ENCODE measurements around the gene HOXB3. TPM values are rescaled to one million over a fixed set of nuclear protein-coding genes. Genes with fewer than 3 reads are reported as not detected.
"Not testable (repeated sequence)": the region's sequence is repeated elsewhere in the genome, so short reads cannot be mapped to it uniquely, and the experiment has no call there.

HOXB3 gene
- polyA plus RNA-seq, 1 donor (not counting 4 experiments of a cell fraction or from before 2014, with no cell fraction given), result 1.1 TPM

DNA sequence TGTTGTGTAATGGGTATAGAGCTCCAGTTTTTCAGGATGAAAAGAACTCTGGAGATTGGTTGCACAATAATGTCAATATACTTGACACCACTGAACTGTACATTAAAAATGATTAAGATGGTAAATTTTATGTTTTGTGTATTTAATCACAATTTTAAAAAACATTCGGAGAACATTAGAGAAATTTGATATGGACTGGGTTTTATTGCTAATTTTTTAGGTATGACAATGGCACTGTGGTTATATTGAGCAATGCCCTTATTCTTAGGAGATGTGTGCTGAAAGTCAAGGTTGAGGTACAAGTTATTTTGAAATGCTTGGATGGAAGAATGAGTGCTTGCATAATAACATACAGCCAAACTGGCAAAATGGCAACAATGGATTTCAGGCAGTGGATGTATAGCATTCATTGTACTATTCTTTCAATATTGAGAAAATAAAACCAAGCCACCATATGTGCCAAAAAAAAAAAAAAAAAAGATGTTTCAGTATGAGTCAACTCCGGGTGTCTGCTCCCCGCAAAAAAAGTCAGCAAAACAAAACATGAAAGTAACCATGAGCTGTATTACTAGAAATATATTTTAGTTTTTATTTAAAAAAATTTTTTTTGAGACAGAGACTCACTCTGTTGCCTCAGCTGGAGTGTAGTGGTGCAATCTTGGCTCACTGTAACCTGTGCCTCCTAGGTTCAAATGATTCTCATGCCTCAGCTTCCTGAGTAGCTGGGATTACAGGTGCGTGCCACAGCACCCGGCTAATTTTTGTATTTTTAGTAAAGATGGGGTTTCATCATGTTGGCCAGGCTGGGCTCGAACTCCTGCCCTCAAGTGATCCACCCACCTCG is 79.1 kb downstream of the HOXB3 start:
- H3K4me3 ChIP-seq (ENCODE audit: control insufficient read depth in 2 of 3, extremely low read depth in 1 of 3, insufficient read depth in 2 of 3, low read depth in 1 of 3, low read length in 3 of 3), result no peak overlapping the region
- H3K4me2 ChIP-seq (ENCODE audit: control insufficient read depth, extremely low read depth, insufficient read depth, low read depth, low read length), result no peak overlapping the region
- H3K36me3 ChIP-seq (ENCODE audit: control insufficient read depth in 2 of 2, extremely low read depth in 1 of 2, insufficient read depth in 2 of 2, low read length in 2 of 2), result no peaks in the 10 kb centered on the region
- no peak overlapping the region for H3K9ac ChIP-seq (ENCODE audit: control insufficient read depth, extremely low read depth, insufficient read depth, low read length)
- H4K20me1 ChIP-seq (ENCODE audit: control insufficient read depth, extremely low read depth, insufficient read depth, low read length), result no peaks in the 10 kb centered on the region
- H3K79me2 ChIP-seq (ENCODE audit: control insufficient read depth, insufficient read depth, low read length), result no peaks in the 10 kb centered on the region
- DNase-seq (ENCODE audit: low read depth, low spot score) (no peak), FAIRE-seq (no peak)
- no peaks in the 10 kb centered on the region for H3K9me1 ChIP-seq (ENCODE audit: control insufficient read depth, extremely low read depth, insufficient read depth, low read length)
- H3K27me3 ChIP-seq (ENCODE audit: control insufficient read depth, extremely low read depth, insufficient read depth, low read length), result peaks cover 29% of the 10 kb centered on the region
- no peak overlapping the region for H3K27ac ChIP-seq (ENCODE audit: control insufficient read depth, insufficient read depth, low read length)
- dilution Hi-C loops (cut with MboI; ENCODE audit: extremely low pct_ligation_motif_present, low sequenced_read_pairs), result no loop called here
- peaks cover under 1% of the 10 kb centered on the region for H3K4me1 ChIP-seq (ENCODE audit: control insufficient read depth, extremely low read depth, insufficient read depth, low read length)
- no peak for TF ChIP-seq EZH2 (IDR thresholded peaks at IDR 0.05; ENCODE audit: low read length)
- TF ChIP-seq, protein P1, sequence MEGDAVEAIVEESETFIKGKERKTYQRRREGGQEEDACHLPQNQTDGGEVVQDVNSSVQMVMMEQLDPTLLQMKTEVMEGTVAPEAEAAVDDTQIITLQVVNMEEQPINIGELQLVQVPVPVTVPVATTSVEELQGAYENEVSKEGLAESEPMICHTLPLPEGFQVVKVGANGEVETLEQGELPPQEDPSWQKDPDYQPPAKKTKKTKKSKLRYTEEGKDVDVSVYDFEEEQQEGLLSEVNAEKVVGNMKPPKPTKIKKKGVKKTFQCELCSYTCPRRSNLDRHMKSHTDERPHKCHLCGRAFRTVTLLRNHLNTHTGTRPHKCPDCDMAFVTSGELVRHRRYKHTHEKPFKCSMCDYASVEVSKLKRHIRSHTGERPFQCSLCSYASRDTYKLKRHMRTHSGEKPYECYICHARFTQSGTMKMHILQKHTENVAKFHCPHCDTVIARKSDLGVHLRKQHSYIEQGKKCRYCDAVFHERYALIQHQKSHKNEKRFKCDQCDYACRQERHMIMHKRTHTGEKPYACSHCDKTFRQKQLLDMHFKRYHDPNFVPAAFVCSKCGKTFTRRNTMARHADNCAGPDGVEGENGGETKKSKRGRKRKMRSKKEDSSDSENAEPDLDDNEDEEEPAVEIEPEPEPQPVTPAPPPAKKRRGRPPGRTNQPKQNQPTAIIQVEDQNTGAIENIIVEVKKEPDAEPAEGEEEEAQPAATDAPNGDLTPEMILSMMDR (optimal IDR thresholded peaks at IDR 0.05 in 1 of 3, IDR thresholded peaks at IDR 0.05 in 1 of 3, conservative IDR thresholded peaks at IDR 0.05 in 1 of 3; ENCODE audit: extremely low read depth in 1 of 3, insufficient read depth in 2 of 3, low read length in 3 of 3), result no peak
- no peak overlapping the region for H2AFZ ChIP-seq (ENCODE audit: control insufficient read depth, low read length)
- H3K9me3 ChIP-seq (ENCODE audit: control insufficient read depth, low read depth, low read length), result no peaks in the 10 kb centered on the region

DNA sequence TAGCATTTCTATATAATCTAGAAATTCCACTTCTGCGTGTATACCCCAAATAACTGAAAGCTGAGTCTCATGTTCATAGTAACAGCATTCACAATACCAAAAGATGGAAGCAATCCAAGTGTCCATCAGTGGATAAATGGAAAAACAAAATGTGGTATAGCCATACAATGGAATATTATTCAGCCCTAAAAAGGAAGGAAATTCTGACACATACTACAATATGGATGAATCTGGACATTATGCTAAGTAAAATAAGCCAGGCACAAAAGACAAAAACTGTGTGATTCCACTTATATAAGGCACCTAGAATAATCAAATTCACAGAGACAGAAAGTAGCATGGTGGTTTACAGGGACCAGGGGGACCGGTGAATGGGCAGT is 79.7 kb downstream of the HOXB3 start:
- Histone ChIP-seq H3K9me1 (ENCODE audit: control insufficient read depth, extremely low read depth, insufficient read depth, low read length) (no peaks in the 10 kb centered on the region), H4K20me1 (ENCODE audit: control insufficient read depth, extremely low read depth, insufficient read depth, low read length) (no peaks in the 10 kb centered on the region), H3K9me3 (ENCODE audit: control insufficient read depth, low read depth, low read length) (no peaks in the 10 kb centered on the region), H3K27ac (ENCODE audit: control insufficient read depth, insufficient read depth, low read length) (no peak overlapping the region), H3K79me2 (ENCODE audit: control insufficient read depth, insufficient read depth, low read length) (no peaks in the 10 kb centered on the region), H3K4me2 (ENCODE audit: control insufficient read depth, extremely low read depth, insufficient read depth, low read depth, low read length) (no peak overlapping the region), H3K27me3 (ENCODE audit: control insufficient read depth, extremely low read depth, insufficient read depth, low read length) (peaks cover 23% of the 10 kb centered on the region), H3K9ac (ENCODE audit: control insufficient read depth, extremely low read depth, insufficient read depth, low read length) (no peak overlapping the region), H3K4me1 (ENCODE audit: control insufficient read depth, extremely low read depth, insufficient read depth, low read length) (peaks cover 7% of the 10 kb centered on the region), H2AFZ (ENCODE audit: control insufficient read depth, low read length) (no peak overlapping the region), H3K4me3 (ENCODE audit: control insufficient read depth in 2 of 3, extremely low read depth in 1 of 3, insufficient read depth in 2 of 3, low read depth in 1 of 3, low read length in 3 of 3) (no peak overlapping the region), H3K36me3 (ENCODE audit: control insufficient read depth in 2 of 2, extremely low read depth in 1 of 2, insufficient read depth in 2 of 2, low read length in 2 of 2) (no peaks in the 10 kb centered on the region)
- FAIRE-seq, result no peak
- DNase-seq (ENCODE audit: low read depth, low spot score), result no peak
- TF ChIP-seq, protein P1 (optimal IDR thresholded peaks at IDR 0.05 in 1 of 3, IDR thresholded peaks at IDR 0.05 in 1 of 3, conservative IDR thresholded peaks at IDR 0.05 in 1 of 3; ENCODE audit: extremely low read depth in 1 of 3, insufficient read depth in 2 of 3, low read length in 3 of 3), result no peak
- no peak for TF ChIP-seq EZH2 (IDR thresholded peaks at IDR 0.05; ENCODE audit: low read length)
- dilution Hi-C loops (cut with MboI; ENCODE audit: extremely low pct_ligation_motif_present, low sequenced_read_pairs), result no loop called here

DNA sequence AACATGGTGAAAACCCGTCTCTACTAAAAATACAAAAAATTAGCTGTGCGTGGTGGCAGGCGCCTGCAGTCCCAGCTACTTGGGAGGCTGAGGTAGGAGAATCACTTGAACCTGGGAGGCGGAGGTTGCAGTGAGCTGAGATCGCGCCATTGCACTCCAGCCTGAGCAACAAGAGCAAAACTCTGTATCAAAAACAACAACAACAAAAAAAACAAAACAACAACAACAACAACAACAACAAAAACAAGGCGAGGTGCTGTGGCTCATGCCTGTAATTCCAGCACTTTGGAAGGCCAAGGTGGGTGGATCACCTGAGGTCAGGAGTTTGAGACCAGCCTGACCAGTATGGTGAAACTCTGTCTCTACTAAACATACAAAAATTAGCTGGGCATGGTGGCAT is 80.3 kb downstream of the HOXB3 start:
- H3K36me3 ChIP-seq (ENCODE audit: control insufficient read depth in 2 of 2, extremely low read depth in 1 of 2, insufficient read depth in 2 of 2, low read length in 2 of 2); H3K4me3 ChIP-seq (ENCODE audit: control insufficient read depth in 2 of 3, extremely low read depth in 1 of 3, insufficient read depth in 2 of 3, low read depth in 1 of 3, low read length in 3 of 3); FAIRE-seq; H3K79me2 ChIP-seq (ENCODE audit: control insufficient read depth, insufficient read depth, low read length); H3K4me2 ChIP-seq (ENCODE audit: control insufficient read depth, extremely low read depth, insufficient read depth, low read depth, low read length); H3K4me1 ChIP-seq (ENCODE audit: control insufficient read depth, extremely low read depth, insufficient read depth, low read length); H3K27ac ChIP-seq (ENCODE audit: control insufficient read depth, insufficient read depth, low read length); dilution Hi-C loops (cut with MboI; ENCODE audit: extremely low pct_ligation_motif_present, low sequenced_read_pairs); H3K9me3 ChIP-seq (ENCODE audit: control insufficient read depth, low read depth, low read length); DNase-seq (ENCODE audit: low read depth, low spot score); H2AFZ ChIP-seq (ENCODE audit: control insufficient read depth, low read length); H3K9ac ChIP-seq (ENCODE audit: control insufficient read depth, extremely low read depth, insufficient read depth, low read length); H4K20me1 ChIP-seq (ENCODE audit: control insufficient read depth, extremely low read depth, insufficient read depth, low read length); H3K9me1 ChIP-seq (ENCODE audit: control insufficient read depth, extremely low read depth, insufficient read depth, low read length): not testable (repeated sequence)
- H3K27me3 ChIP-seq (ENCODE audit: control insufficient read depth, extremely low read depth, insufficient read depth, low read length), result peaks cover 17% of the 10 kb centered on the region
